K562 (cell line): ENCODE measurements around the gene FERMT3. TPM values are rescaled to one million over a fixed set of nuclear protein-coding genes. Genes with fewer than 3 reads are reported as not detected.

Source experiments
- ATAC-seq: fragments of 200-7000 bp; cut with Tn5 transposase; 3 replicates; pipeline ENCODE4 v1.9.1; 2020; ENCODE audit warnings: moderate library complexity
- BruUV-seq: library from RNA; stranded (reverse); fragments of 400-500 nt; replicated peaks from 2 replicates; lab custom pipeline; 2021; lab: Mats Ljungman, UMichigan
- CTCF ChIA-PET: fragments of 300-600 bp; formaldehyde crosslinking; extraction: SDS; loops from one replicate; lab custom pipeline; 2021; ENCODE audit warnings: low intra/inter-chr PET ratio; lab: Yijun Ruan, JAX
- POLR2A ChIA-PET: fragments of 300-600, 350-650 bp; sonication (Branson Sonifier 250); formaldehyde crosslinking; extraction: SDS; loops from one replicate; lab custom pipeline; 2021; ENCODE audit warnings: antibody characterized with exemption, inconsistent platforms; lab: Yijun Ruan, JAX
- DNase-seq, 4 experiments: peaks; one replicate each; pipeline versions ENCODE4 v3.0.0 to v3.0.0-alpha.2; 2011 to 2018; ENCODE audit warnings: low spot score in 3 of 4, mixed read lengths in 3 of 4; ENCODE audit errors: extremely low read depth in 1 of 4
- FAIRE-seq: peaks from 2 replicates; lab custom pipeline; 2011; peaks lifted over from hg19 to GRCh38; lab: Jason Lieb, UNC
- H2AFZ ChIP-seq: 2 replicates; pipeline ENCODE4 v1.6.0; 2011; ENCODE audit warnings: low read depth, low read length, control low read depth, inconsistent platforms
- H3K27ac ChIP-seq: fragments of 200-600 bp; 3 replicates; pipeline ENCODE4 v1.8.0; 2011; ENCODE audit warnings: low read depth, mild to moderate bottlenecking, control low read depth, inconsistent platforms, low read length, moderate library complexity, mixed read lengths; ENCODE audit errors: extremely low read depth
- H3K27me3 ChIP-seq, 2 experiments: fragments of 300-600 bp in 1 of 2; 2 replicates in 1 of 2; 3 replicates in 1 of 2; pipeline versions ENCODE4 v1.6.0 to v1.8.0; 2011; ENCODE audit warnings: inconsistent platforms in 2 of 2, low read length in 2 of 2, mild to moderate bottlenecking in 1 of 2, mixed read lengths in 1 of 2, moderate library complexity in 1 of 2; ENCODE audit not compliant: control insufficient read depth in 2 of 2, insufficient read depth in 2 of 2
- H3K36me3 ChIP-seq: fragments of 300-600 bp; 3 replicates; pipeline ENCODE4 v1.8.0; 2011; ENCODE audit warnings: mild to moderate bottlenecking, low read length, inconsistent platforms; ENCODE audit not compliant: control insufficient read depth, insufficient read depth
- H3K4me1 ChIP-seq, 2 experiments: fragments of 200-600 bp in 1 of 2; replicated peaks in 1 of 2; 2 replicates in 1 of 2; 3 replicates in 1 of 2; pipeline versions ENCODE4 v1.5.1 to v1.8.0; 2011; ENCODE audit warnings: inconsistent platforms in 2 of 2, low read length in 2 of 2, mild to moderate bottlenecking in 1 of 2, mixed read lengths in 1 of 2, moderate library complexity in 1 of 2; ENCODE audit not compliant: control insufficient read depth in 2 of 2, insufficient read depth in 2 of 2
- H3K4me2 ChIP-seq: 2 replicates; pipeline ENCODE4 v1.6.1; 2011; ENCODE audit warnings: low read length, control low read depth, inconsistent platforms, mixed read lengths; ENCODE audit not compliant: insufficient read depth
- H3K4me3 ChIP-seq: fragments of 200-600 bp; sonication (generic), shearing (Covaris generic); 2 replicates; pipeline ENCODE4 v1.5.1; 2016; ENCODE audit warnings: control low read depth, inconsistent platforms
- H3K79me2 ChIP-seq: fragments of 200-600 bp; 3 replicates; pipeline ENCODE4 v1.8.0; 2011; ENCODE audit warnings: low read length, inconsistent platforms; ENCODE audit not compliant: control insufficient read depth, insufficient read depth
- H3K9ac ChIP-seq, 2 experiments: 2 replicates each; pipeline versions ENCODE4 v1.6.0 to v1.6.1; 2011; ENCODE audit warnings: low read depth in 2 of 2, low read length in 2 of 2, control low read depth in 1 of 2, inconsistent platforms in 1 of 2, mild to moderate bottlenecking in 1 of 2, mixed read lengths in 1 of 2; ENCODE audit not compliant: insufficient read depth in 1 of 2
- H3K9me1 ChIP-seq: one replicate; pipeline ENCODE4 v1.6.0; 2011; ENCODE audit warnings: inconsistent platforms, mild to moderate bottlenecking, low read length, moderate library complexity; ENCODE audit not compliant: control insufficient read depth, insufficient read depth
- H3K9me3 ChIP-seq: replicated peaks from 2 replicates; pipeline ENCODE4 v1.5.1; 2011; ENCODE audit warnings: low read depth, low read length, inconsistent platforms; ENCODE audit not compliant: control insufficient read depth, insufficient read depth
- H4K20me1 ChIP-seq: replicated peaks from 2 replicates; pipeline ENCODE4 v1.6.1; 2011; ENCODE audit warnings: low read length, inconsistent platforms, mixed read lengths; ENCODE audit not compliant: control insufficient read depth, insufficient read depth
- ETV5 ChIP-seq: sonication (generic); formaldehyde crosslinking; IDR thresholded peaks from 2 replicates; pipeline ENCODE4 v1.4.0; 2020; ENCODE audit warnings: low read depth, mild to moderate bottlenecking, missing genetic modification reagents
- HEY1 ChIP-seq: fragments of 250-450 bp; sonication (Bioruptor Pico); IDR thresholded peaks from 2 replicates; pipeline ENCODE4 v1.5.0; 2020; ENCODE audit warnings: mild to moderate bottlenecking, moderate library complexity, borderline replicate concordance
- RBM17 ChIP-seq: fragments of 200-400 bp; formaldehyde crosslinking; IDR thresholded peaks from 2 replicates; pipeline ENCODE4 v1.6.1; 2017; ENCODE audit warnings: low read depth, mild to moderate bottlenecking, low read length, borderline replicate concordance
- SNRNP70 ChIP-seq: fragments of 200-400 bp; formaldehyde crosslinking; optimal IDR thresholded peaks from 2 replicates; pipeline ENCODE3; 2017; ENCODE audit warnings: low read depth, low read length
- TBP ChIP-seq: optimal IDR thresholded peaks from 2 replicates; pipeline ENCODE3; 2011; ENCODE audit warnings: low read depth, low read length, improper control_type of control experiment
- ZNF23 ChIP-seq: fragments of 250-450 bp; sonication (Bioruptor Pico); IDR thresholded peaks from 2 replicates; pipeline ENCODE4 v1.4.0; 2020; ENCODE audit warnings: mild to moderate bottlenecking
- ZNF41 ChIP-seq: fragments of 250-450 bp; sonication (Bioruptor Pico); conservative IDR thresholded peaks from 2 replicates; pipeline ENCODE4 v1.4.0; 2020; ENCODE audit warnings: mild to moderate bottlenecking
- ZNF431 ChIP-seq: sonication (generic); formaldehyde crosslinking; IDR thresholded peaks from 2 replicates; pipeline ENCODE4 v1.8.0; 2022; ENCODE audit warnings: mild to moderate bottlenecking, missing genetic modification reagents
- ZNF764 ChIP-seq: fragments of 250-450 bp; sonication (Bioruptor Pico); IDR thresholded peaks from 2 replicates; pipeline ENCODE4 v1.4.0; 2020; ENCODE audit warnings: low read depth, mild to moderate bottlenecking, moderate library complexity
- ZNF830 ChIP-seq: fragments of 250-450 bp; sonication (Bioruptor Pico); IDR thresholded peaks from 2 replicates; pipeline ENCODE4 v1.5.0; 2021; ENCODE audit warnings: mild to moderate bottlenecking
- WGBS: fragments of 100-300 bp; shearing (Covaris generic); methylation state at CpG from one replicate; pipeline ENCODE4 v1.1.6; 2016; ENCODE audit warnings: low coverage, mixed read lengths; ENCODE audit not compliant: insufficient coverage; ENCODE audit errors: missing lambda C conversion rate; 5-methylcytosine and 5-hydroxymethylcytosine counted together
- in situ Hi-C: fragments of 300-500 bp; cut with MboI; formaldehyde crosslinking; loops from 4 replicates; pipeline ENCODE4 v1.15.0; 2018; ENCODE audit warnings: inconsistent platforms, mixed read lengths
- intact Hi-C: fragments of 100-400 bp; cut with micrococcal nuclease; formaldehyde crosslinking; loops from 2 replicates; pipeline ENCODE4 v1.14.2; 2022
- polyA plus RNA-seq, 8 experiments: library from polyadenylated mRNA; depleted of rRNA in 4 of 8; stranded (reverse) in 5 of 8; unstranded in 3 of 8; fragments of >200 nt; fragmentation: Nextera tagmentation in 2 of 8; fragmentation: Illumina TruSeq in 1 of 8; extraction: Ambion mirVana in 2 of 8; extraction: Trizol in 1 of 8; gene quantifications; 2 replicates each; pipeline versions ENCODE4 v1.2.1 to v1.2.3, GENCODE V29; 2011 to 2014; ENCODE audit warnings: inconsistent platforms in 1 of 8, missing spikeins in 1 of 8
- total RNA-seq, 7 experiments: library from RNA; depleted of rRNA in 6 of 7; stranded (reverse); fragments of >200 nt in 6 of 7; fragmentation: Illumina TruSeq in 2 of 7; extraction: Trizol in 2 of 7; gene quantifications; 2 replicates each; pipeline versions ENCODE4 v1.2.1 to v1.2.3, GENCODE V29; 2011 to 2021; ENCODE audit warnings: low replicate concordance in 1 of 7
- TF ChIP-seq, protein P1 (sequence below): fragments of 450-650 bp; IDR thresholded peaks from 2 replicates; pipeline ENCODE4 v1.6.1; 2014; ENCODE audit warnings: low read depth, mild to moderate bottlenecking, moderate library complexity, borderline replicate concordance
- TF ChIP-seq, protein P2 (sequence below): IDR thresholded peaks from 2 replicates; pipeline ENCODE4 v1.6.1; 2011; ENCODE audit not compliant: insufficient read length; ENCODE audit errors: extremely low read depth
- TF ChIP-seq, protein P3 (sequence below): fragments of 450-650 bp; formaldehyde crosslinking; conservative IDR thresholded peaks from 2 replicates; pipeline ENCODE4 v1.4.0; 2022; ENCODE audit warnings: mild to moderate bottlenecking, missing genetic modification characterization
- TF ChIP-seq, protein P4 (sequence below): fragments of 200-800 bp; sonication (Bioruptor generic); IDR thresholded peaks from 2 replicates; pipeline ENCODE4 v1.6.1; 2017; ENCODE audit warnings: missing genetic modification characterization, missing compliant biosample characterization
- TF ChIP-seq, protein P5 (sequence below): sonication (generic); formaldehyde crosslinking; IDR thresholded peaks from 2 replicates; pipeline ENCODE4 v1.9.0; 2022; ENCODE audit warnings: mild to moderate bottlenecking, missing genetic modification reagents

FERMT3 gene
- total and polyA plus RNA-seq, 9 of the 15 experiments (the other 6 are each of a cell fraction or from before 2014, with no cell fraction given): 3.2 to 275 (median 79.7) TPM

DNA sequence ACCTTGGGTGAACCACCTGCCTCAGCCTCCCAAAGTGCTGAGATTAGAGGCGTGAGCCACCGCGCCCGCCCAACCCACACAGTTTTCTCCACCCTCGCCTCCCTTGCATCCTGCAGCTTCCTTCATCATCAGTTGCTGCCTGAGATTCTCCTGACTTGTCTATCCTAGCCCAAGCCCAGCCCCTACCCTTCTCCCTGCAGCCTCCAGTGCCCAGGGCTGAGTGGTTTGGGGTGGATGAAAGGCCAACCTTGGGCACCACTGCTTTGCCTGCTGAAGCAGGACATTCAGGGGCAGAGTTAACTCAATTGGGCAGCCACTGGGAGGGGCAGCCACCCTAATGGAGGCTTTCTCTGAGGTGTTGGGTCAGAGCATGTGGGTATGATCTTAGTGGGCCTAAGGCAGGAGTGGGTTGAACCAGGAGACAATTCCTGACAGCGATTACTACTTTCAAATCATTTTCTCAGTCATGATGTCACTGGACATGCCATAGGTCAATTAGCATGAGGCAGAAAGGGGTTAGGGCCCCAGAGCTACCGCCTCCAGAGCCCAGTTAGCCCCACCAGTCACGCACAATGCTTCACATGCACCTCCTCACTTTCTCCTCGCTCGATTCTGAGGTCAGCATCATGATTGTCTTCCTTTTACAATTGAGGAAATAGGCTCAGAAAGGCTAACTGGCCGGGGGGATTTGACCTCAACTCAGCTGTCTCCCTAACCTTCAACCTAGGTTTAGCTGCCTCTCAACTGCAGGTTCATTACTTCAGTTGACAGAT lies 33.3 kb downstream of the FERMT3 start:
- H2AFZ ChIP-seq: no peak overlapping the region
- peaks cover 34 to 70% of the 10 kb centered on the region in 2 experiments for H3K4me1 ChIP-seq
- no peaks in the 10 kb centered on the region for H3K9me3 ChIP-seq
- H3K9ac ChIP-seq: peak overlapping the region; percentile 93 to 94
- no peaks in the 10 kb centered on the region for H3K27me3 ChIP-seq
- peaks cover 67% of the 10 kb centered on the region for H3K36me3 ChIP-seq
- ChIA-PET CTCF (no interaction called here), POLR2A (interaction anchor here (0.7 to 1.6 kb wide), 2 partner anchors 9 to 10 kb away, joined by 3 read pairs; partner anchors contain the start of gene DNAJC4)
- intact Hi-C loops: loop anchor here (10.0 kb wide), 1 partner anchor 65 kb away; the partner anchor contains the start of genes CATSPERZ and ESRRA
- H3K27ac ChIP-seq: peak overlapping the region; percentile 95
- ATAC-seq (no peak), FAIRE-seq (peak; percentile 74), DNase-seq (peak in 1 of 4 experiments; percentile 64)
- peaks cover 57% of the 10 kb centered on the region for H3K79me2 ChIP-seq
- 44% methylated on average over 11 of the region's 11 CpGs for WGBS
- BruUV-seq: no TSS peak
- H3K4me3 ChIP-seq: peak overlapping the region; percentile 99
- H3K9me1 ChIP-seq: no peaks in the 10 kb centered on the region
- in situ Hi-C loops: no loop called here
- 0 out of 2 replicates have a peak, but pooled peaks cover 3% of the 10 kb centered on the region for H4K20me1 ChIP-seq
- peak overlapping the region; percentile 85 for H3K4me2 ChIP-seq
- TF ChIP-seq RBM17 (no peak), ZNF431 (CRISPR knock-in tag) (no peak), ZNF23 (CRISPR knock-in tag) (no peak), SNRNP70 (no peak), TBP (peak; percentile 21), HEY1 (CRISPR knock-in tag) (no peak), ZNF41 (CRISPR knock-in tag) (no peak), ZNF830 (no peak), ETV5 (CRISPR knock-in tag) (no peak), ZNF764 (CRISPR knock-in tag) (no peak)
- TF ChIP-seq, protein P1, sequence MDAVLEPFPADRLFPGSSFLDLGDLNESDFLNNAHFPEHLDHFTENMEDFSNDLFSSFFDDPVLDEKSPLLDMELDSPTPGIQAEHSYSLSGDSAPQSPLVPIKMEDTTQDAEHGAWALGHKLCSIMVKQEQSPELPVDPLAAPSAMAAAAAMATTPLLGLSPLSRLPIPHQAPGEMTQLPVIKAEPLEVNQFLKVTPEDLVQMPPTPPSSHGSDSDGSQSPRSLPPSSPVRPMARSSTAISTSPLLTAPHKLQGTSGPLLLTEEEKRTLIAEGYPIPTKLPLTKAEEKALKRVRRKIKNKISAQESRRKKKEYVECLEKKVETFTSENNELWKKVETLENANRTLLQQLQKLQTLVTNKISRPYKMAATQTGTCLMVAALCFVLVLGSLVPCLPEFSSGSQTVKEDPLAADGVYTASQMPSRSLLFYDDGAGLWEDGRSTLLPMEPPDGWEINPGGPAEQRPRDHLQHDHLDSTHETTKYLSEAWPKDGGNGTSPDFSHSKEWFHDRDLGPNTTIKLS: no peak
- TF ChIP-seq, protein P2, sequence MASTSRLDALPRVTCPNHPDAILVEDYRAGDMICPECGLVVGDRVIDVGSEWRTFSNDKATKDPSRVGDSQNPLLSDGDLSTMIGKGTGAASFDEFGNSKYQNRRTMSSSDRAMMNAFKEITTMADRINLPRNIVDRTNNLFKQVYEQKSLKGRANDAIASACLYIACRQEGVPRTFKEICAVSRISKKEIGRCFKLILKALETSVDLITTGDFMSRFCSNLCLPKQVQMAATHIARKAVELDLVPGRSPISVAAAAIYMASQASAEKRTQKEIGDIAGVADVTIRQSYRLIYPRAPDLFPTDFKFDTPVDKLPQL: no peak
- TF ChIP-seq, protein P3, sequence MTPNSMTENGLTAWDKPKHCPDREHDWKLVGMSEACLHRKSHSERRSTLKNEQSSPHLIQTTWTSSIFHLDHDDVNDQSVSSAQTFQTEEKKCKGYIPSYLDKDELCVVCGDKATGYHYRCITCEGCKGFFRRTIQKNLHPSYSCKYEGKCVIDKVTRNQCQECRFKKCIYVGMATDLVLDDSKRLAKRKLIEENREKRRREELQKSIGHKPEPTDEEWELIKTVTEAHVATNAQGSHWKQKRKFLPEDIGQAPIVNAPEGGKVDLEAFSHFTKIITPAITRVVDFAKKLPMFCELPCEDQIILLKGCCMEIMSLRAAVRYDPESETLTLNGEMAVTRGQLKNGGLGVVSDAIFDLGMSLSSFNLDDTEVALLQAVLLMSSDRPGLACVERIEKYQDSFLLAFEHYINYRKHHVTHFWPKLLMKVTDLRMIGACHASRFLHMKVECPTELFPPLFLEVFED (CRISPR knock-in tag): no peak
- TF ChIP-seq, protein P4, sequence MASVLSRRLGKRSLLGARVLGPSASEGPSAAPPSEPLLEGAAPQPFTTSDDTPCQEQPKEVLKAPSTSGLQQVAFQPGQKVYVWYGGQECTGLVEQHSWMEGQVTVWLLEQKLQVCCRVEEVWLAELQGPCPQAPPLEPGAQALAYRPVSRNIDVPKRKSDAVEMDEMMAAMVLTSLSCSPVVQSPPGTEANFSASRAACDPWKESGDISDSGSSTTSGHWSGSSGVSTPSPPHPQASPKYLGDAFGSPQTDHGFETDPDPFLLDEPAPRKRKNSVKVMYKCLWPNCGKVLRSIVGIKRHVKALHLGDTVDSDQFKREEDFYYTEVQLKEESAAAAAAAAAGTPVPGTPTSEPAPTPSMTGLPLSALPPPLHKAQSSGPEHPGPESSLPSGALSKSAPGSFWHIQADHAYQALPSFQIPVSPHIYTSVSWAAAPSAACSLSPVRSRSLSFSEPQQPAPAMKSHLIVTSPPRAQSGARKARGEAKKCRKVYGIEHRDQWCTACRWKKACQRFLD (CRISPR knock-in tag): no peak
- TF ChIP-seq, protein P5, sequence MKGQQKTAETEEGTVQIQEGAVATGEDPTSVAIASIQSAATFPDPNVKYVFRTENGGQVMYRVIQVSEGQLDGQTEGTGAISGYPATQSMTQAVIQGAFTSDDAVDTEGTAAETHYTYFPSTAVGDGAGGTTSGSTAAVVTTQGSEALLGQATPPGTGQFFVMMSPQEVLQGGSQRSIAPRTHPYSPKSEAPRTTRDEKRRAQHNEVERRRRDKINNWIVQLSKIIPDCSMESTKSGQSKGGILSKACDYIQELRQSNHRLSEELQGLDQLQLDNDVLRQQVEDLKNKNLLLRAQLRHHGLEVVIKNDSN (CRISPR knock-in tag): no peak
